ENCODE measurements around the gene LRRC1.

Gene LRRC1

GRCh38 chr6:53845280-53846195 lies 50.7 kb downstream of the LRRC1 start:
- H3K4me3 ChIP-seq (ENCODE audit: low read depth, low read length) = no peak overlapping the region

DNA sequence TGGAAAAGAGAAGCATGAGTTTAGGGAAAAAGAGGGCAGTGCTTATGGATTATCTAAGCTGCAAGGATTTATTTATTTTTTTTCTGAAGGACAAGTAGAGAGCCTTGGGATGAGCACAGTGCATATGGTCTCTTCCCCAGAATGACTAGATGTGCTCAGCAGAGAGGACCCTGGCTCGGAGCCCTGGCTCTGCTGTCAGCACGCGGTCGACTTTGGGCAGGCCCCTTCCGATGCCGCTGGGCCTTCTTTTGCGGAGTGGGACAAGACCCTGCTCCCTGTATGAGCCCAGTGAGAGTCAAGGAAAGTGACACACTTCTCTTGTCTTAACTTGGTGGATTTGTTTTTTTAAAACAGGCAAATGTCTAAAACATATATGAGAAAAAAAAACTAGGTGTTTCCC lies 51.4 kb downstream of the LRRC1 start:
- H3K4me3 ChIP-seq (ENCODE audit: low read depth, low read length) = no peak overlapping the region

GRCh38 chr6:53847796-53848314 lies 53.0 kb downstream of the LRRC1 start:
- no peak overlapping the region for H3K4me3 ChIP-seq (ENCODE audit: low read depth, low read length)

- no peak overlapping the region for H3K4me3 ChIP-seq (ENCODE audit: low read depth, low read length)
Measured at GRCh38 chr6:53850527-53850926, 55.7 kb downstream of the LRRC1 start.

GRCh38 chr6:53851561-53851960 lies 56.8 kb downstream of the LRRC1 start:
- no peak overlapping the region for H3K4me3 ChIP-seq (ENCODE audit: low read depth, low read length)

GRCh38 chr6:53852805-53853204 lies 58.0 kb downstream of the LRRC1 start:
- no peak overlapping the region for H3K4me3 ChIP-seq (ENCODE audit: low read depth, low read length)

DNA sequence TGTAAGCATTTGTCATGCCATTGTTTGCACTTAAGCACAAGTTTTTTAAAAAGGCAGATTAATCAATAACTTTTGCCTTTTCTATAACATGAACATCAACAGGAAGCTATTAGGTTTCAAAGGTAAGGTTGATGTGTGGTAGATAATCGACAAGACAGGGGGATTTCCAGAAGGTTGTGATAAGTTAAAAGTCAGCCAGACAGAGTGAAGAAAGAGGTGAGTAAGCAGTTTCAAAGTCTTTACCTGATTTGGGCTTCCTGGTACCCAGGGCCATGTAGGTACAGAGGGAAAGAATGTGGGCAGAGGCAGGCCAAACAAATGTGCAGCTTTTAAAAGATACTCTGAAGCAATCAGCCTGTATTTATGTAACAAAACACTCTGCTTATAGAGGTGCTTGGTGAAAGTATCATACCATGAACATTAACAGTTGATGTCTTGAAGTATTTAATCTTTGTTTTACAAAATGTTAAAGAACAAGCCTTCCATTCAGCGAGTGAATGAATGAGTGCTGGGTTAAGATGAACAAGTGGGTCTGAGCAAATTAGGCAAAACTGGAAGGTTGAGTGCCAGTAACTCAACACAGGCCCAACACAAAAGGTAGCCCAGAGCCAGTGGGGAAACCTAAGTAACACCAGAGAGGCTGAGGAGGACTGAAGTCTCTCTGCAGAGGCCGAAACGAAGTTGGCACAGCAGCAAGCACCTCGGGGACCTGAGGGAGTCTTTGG lies 60.2 kb downstream of the LRRC1 start:
- no peak overlapping the region for H3K4me3 ChIP-seq (ENCODE audit: low read depth, low read length)

DNA sequence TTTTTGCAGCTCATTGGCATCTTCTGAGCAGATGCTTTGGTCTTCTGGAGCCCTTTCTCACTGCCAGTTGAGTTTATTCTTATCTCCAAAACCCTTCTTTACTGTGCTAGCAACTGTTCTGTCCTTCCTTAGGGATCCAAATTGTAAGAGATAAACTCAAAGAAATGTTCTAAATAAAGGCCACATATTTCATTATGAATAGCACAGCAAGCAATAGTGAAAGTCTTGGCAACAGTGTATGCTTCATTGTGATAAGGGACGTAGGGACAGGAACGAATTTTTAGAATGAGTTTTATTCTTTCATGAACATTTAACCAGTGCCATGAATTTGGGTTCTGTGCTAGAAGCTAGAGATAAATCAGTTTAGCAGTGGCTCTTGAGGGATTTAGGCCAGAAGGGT lies 61.1 kb downstream of the LRRC1 start:
- H3K4me3 ChIP-seq (ENCODE audit: low read depth, low read length) = no peak overlapping the region

- no peak overlapping the region for H3K4me3 ChIP-seq (ENCODE audit: low read depth, low read length)
Measured at GRCh38 chr6:53857318-53858094, 62.7 kb downstream of the LRRC1 start.

DNA sequence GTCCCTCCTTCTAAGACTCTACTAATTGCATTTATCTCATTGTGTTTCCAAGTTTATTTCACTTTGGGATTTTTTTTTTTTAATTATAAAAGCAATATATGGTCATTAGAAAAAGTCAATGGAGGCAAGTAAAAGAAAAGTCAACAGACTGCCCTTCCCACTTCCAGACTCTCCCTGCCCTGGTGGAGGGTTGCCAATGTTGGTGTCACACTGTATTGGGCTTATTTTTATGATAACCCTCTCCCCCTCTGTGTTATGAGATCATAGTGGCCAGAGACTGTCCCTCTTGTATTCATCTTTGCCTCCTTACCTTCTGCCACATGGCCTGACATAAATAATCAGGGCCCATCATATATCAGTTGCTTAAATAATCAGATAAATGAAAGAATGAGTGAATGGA lies 63.4 kb downstream of the LRRC1 start:
- H3K4me3 ChIP-seq (ENCODE audit: low read depth, low read length) = no peak overlapping the region

GRCh38 chr6:53858913-53859312 lies 64.1 kb downstream of the LRRC1 start:
- H3K4me3 ChIP-seq (ENCODE audit: low read depth, low read length) = no peak overlapping the region

DNA sequence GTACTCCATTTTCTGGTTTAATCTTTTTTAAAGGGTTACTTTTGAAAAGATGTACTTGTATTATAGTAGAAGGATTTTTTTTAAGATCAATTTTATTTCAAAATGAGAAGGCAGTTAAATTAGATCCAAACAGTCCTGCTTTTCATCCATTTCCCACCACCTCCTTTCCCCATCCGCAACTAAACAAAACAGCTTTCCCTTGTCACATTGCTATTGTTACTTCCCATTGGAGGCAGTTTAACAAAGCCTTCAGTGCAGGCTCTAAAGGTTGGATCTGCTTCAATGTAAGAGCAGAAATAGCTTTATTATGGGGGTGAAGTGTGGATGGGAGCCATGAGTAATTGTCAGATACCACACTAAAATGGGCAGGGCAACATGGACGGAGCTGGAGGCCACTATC lies 65.7 kb downstream of the LRRC1 start:
- no peak overlapping the region for H3K4me3 ChIP-seq (ENCODE audit: low read depth, low read length)

- H3K4me3 ChIP-seq (ENCODE audit: low read depth, low read length) = no peak overlapping the region
Measured at GRCh38 chr6:53861518-53861917, 66.7 kb downstream of the LRRC1 start.

- H3K4me3 ChIP-seq (ENCODE audit: low read depth, low read length) = no peak overlapping the region
Measured at GRCh38 chr6:53862662-53863462, 68.1 kb downstream of the LRRC1 start.

DNA sequence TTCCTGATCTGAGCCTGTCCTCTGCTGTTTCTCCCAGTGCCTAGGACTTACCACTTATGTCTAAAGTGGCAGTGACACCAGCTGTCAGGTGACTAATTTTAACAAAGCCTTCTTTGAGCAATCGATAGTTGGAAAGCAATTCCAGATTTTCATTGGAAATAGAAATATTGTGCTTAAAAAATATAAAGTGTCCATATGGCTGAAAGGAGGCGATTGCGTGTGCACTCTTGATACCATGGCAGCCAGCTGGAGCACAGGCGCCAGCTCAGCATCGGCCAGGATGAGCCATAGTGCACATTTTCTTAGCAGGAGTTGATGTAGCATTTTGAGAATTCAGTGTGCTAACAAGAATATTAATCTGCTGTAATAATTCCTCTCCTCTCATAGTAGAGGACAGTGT lies 70.0 kb downstream of the LRRC1 start:
- no peak overlapping the region for H3K4me3 ChIP-seq (ENCODE audit: low read depth, low read length)

DNA sequence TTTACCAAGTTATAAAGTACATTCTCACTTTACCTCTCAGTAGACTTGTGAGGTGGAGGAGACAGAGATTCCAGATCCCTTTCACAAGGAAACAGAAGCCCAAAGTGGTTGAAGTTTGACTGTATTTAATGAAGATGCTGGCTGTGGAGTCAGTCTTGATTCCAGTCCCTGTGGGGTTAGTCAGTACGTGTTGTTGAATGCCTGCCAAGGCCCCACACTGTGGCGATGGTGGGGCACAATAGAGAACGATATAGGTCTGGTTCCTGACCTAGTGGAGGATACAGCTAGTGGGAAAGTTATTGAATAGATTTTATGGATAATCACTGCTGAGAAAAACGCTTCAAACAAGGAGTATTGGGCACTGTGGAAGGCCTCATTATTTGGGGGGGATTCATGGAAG lies 71.4 kb downstream of the LRRC1 start:
- no peak overlapping the region for H3K4me3 ChIP-seq (ENCODE audit: low read depth, low read length)

DNA sequence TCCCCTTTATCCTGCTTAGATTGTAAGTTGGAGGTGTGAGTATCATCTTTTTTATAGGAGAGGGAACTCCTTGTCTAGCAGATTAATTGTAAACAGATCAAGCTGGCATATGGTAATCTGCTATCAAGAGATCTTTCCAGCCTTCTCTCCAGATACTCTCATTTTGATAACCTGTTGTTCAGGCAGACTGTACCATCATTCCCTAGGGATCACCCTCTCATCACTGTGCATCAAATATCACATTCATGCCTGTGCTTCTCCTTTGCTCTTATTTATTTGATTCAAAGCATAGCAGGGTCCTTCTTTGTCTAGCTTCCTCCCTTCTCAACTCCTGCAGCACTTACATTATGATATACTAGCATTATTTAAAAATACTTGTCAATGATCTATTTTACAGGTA lies 73.8 kb downstream of the LRRC1 start:
- no peak overlapping the region for H3K4me3 ChIP-seq (ENCODE audit: low read depth, low read length)

DNA sequence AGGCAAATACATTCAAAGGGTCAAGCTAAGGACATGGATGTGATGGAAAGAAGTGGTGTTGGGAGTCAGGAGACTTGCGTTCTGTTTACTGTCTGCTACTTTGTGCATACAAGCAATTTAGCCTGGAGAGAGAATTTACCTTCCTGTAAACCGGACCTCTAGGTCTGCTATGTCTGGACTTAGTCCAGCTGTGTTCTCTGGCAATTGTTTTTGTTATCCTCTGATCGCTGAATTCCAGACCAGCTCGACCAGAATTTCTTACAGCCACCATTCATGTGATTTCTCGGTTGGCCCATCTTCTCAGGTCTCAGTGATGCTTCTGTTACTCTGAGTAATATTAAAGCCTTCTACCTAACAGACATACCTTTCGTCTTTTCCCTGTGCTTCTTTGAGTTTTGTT lies 75.2 kb downstream of the LRRC1 start:
- H3K4me3 ChIP-seq (ENCODE audit: low read depth, low read length) = no peak overlapping the region

GRCh38 chr6:53873922-53874321 lies 79.1 kb downstream of the LRRC1 start:
- no peak overlapping the region for H3K4me3 ChIP-seq (ENCODE audit: low read depth, low read length)

DNA sequence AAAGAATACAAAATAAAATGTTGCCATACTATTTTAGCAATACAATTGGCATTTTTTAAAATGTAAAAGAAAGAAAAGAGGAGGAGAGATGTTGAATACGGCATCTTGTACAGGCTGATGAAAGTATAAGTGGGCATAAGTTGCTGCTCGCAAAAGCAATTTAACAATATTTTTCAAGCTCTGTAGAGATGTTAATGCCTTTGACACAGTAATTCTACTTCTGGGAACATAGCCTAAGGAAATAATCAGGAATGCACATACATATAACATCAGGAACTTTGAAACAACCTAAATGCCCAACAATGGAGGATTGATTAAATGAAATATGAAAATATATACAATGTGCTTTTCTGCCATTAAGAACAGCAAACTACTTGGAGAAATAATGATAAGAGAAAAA lies 80.2 kb downstream of the LRRC1 start:
- no peak overlapping the region for H3K4me3 ChIP-seq (ENCODE audit: low read depth, low read length)
